Measurements from ENCODE around the gene KCND2. TPM values are rescaled to one million over a fixed set of nuclear protein-coding genes. Genes with fewer than 3 reads are reported as not detected.

KCND2 gene
- total and polyA plus RNA-seq, 2 of the 8 experiments (the other 6 are each of a cell fraction or from before 2014, with no cell fraction given), result 4.6 to 7.7 TPM

- Histone ChIP-seq H2BK20ac (ENCODE audit: low read length) (no peak overlapping the region), H3K79me2 (ENCODE audit: control insufficient read depth in 1 of 2, insufficient read depth in 2 of 2, low read length in 2 of 2) (no peaks in the 10 kb centered on the region), H3K23me2 (ENCODE audit: low read depth, low read length) (no peaks in the 10 kb centered on the region), H2BK12ac (ENCODE audit: low read depth, low read length) (no peak overlapping the region), H3K56ac (replicated peaks; ENCODE audit: insufficient read length, low read depth, low read length) (no peak overlapping the region), H3K27me3 (replicated peaks in 1 of 4; ENCODE audit: control insufficient read depth in 3 of 4, extremely low read depth in 1 of 4, insufficient read depth in 3 of 4, low read length in 3 of 4) (no peaks in the 10 kb centered on the region), H3K4me3 (ENCODE audit: extremely low read depth in 1 of 4, insufficient read depth in 2 of 4, low read depth in 3 of 4, low read length in 4 of 4) (no peak overlapping the region), H3K14ac (ENCODE audit: insufficient read length) (no peak overlapping the region), H3K18ac (ENCODE audit: extremely low read depth, low read length) (no peak overlapping the region), H3K36me3 (ENCODE audit: control insufficient read depth in 2 of 4, insufficient read depth in 4 of 4, low read length in 3 of 4) (no peaks in the 10 kb centered on the region), H3K9me3 (ENCODE audit: insufficient read depth in 2 of 2, low read depth in 1 of 2, low read length in 1 of 2) (no peaks in the 10 kb centered on the region), H3K27ac (ENCODE audit: low read depth, low read length) (no peak overlapping the region), H3K9ac (replicated peaks in 1 of 4; ENCODE audit: extremely low read depth in 1 of 4, low read depth in 3 of 4, low read length in 3 of 4) (no peak overlapping the region), H3K4me1 (replicated peaks in 1 of 4; ENCODE audit: control insufficient read depth in 3 of 4, insufficient read depth in 4 of 4, low read length in 3 of 4) (no peaks in the 10 kb centered on the region), H4K8ac (ENCODE audit: extremely low read depth, insufficient read depth, low read length) (no peak overlapping the region), H4K91ac (replicated peaks; ENCODE audit: insufficient read length, low read length) (no peak overlapping the region), H3K4ac (replicated peaks; ENCODE audit: insufficient read length, low read depth, low read length) (no peak overlapping the region), H2AK5ac (ENCODE audit: low read depth, low read length) (no peak overlapping the region), H2BK120ac (replicated peaks; ENCODE audit: low read depth, low read length) (no peak overlapping the region), H4K5ac (ENCODE audit: insufficient read length, low read depth, low read length) (no peak overlapping the region), H3K79me1 (ENCODE audit: low read depth, low read length) (no peaks in the 10 kb centered on the region), H2AFZ (ENCODE audit: low read length) (no peak overlapping the region), H2BK5ac (ENCODE audit: low read depth, low read length) (no peak overlapping the region), H4K20me1 (replicated peaks in 1 of 2; ENCODE audit: control insufficient read depth in 1 of 2, insufficient read depth in 2 of 2, low read length in 2 of 2) (no peaks in the 10 kb centered on the region), H2BK15ac (ENCODE audit: low read length) (no peak overlapping the region), H3K4me2 (ENCODE audit: insufficient read depth in 1 of 2, low read depth in 2 of 2, low read length in 2 of 2) (no peak overlapping the region), H3K23ac (ENCODE audit: insufficient read length) (no peak overlapping the region)
- ChIA-PET POLR2A (ENCODE audit: partially characterized antibody) (no interaction called here), CTCF (ENCODE audit: partially characterized antibody) (no interaction called here)
- FAIRE-seq (no peak), DNase-seq (ENCODE audit: low read depth in 1 of 2, low spot score in 2 of 2) (no peak)
- TF ChIP-seq CBX5 (IDR thresholded peaks at IDR 0.05; ENCODE audit: low read depth, low read length), result no peak
- no peak for TF ChIP-seq POLR2A (IDR thresholded peaks at IDR 0.05; ENCODE audit: control extremely low read depth in 1 of 2, low read depth in 2 of 2, low read length in 2 of 2)
- no peak for TF ChIP-seq KDM4A (IDR thresholded peaks at IDR 0.05; ENCODE audit: low read depth, low read length, severe bottlenecking)
- no peak for TF ChIP-seq RXRA (IDR thresholded peaks at IDR 0.05; ENCODE audit: insufficient read depth, low read depth, low read length)
- no peak for TF ChIP-seq MAFK (IDR thresholded peaks at IDR 0.05; ENCODE audit: low read depth, low read length)
Observed at GRCh38 chr7:120405652-120406051, 132.7 kb downstream of the KCND2 start.
